Right renal cortex interstitium (tissue), 3 donors: ENCODE results near the gene RFESD. TPM values are rescaled to one million over a fixed set of nuclear protein-coding genes. Genes with fewer than 3 reads are reported as not detected.
A peak's percentile ranks its signal among the peaks of the same experiment; 100 is the strongest.

Experiments used
- DNase-seq, 3 donors: peaks; one replicate each; pipeline ENCODE4 v3.0.0-alpha.2; 2013; ENCODE audit warnings: low read depth in 3 of 3, low spot score in 2 of 3
- polyA plus RNA-seq, 3 donors: library from polyadenylated mRNA; unstranded; fragments of 120-200 nt; gene quantifications; one replicate each; pipeline ENCODE4 v1.2.1, GENCODE V29; 2013; ENCODE audit not compliant: insufficient read length in 3 of 3

The RFESD gene
- polyA plus RNA-seq, 3 donors = 5.4 to 6.9 (median 6.0) TPM

DNA sequence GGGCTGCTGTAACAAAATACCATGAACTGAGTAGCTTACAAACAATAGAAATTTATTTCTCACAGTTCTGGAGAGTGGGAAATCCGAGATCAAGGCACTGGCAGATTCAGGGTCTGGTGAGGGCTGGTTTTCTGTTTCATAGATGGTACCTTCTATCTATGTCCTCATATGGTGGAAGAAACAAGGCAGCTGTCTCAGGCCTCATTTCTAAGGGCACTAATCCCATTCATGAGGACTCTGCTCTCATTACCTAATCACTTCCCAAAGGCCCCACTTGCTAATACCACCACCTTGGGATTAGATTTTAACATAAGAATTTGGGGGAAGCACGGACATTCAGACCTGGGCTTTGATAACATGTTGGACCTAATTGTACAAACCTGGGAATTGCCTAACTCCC is 13.5 kb downstream of the RFESD start:
- DNase-seq = no peak

DNA sequence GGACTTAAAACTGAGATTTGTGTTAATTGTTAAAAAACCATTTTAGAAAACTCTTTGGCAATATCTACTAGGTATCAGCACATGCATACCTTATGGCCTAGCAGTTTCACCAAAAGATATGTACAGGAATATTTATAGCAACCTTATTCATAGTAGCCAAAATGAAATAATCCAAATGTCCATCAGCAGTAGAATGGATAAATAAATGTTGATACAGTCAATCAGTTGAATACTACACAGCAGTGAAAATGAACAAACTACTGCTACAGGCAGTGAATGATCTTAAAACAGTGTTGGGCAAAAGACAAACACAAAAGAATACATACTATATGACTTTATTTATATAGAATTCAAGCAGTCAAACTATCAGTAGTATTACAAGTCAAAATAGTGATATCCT is 16.4 kb downstream of the RFESD start:
- no peak for DNase-seq

DNA sequence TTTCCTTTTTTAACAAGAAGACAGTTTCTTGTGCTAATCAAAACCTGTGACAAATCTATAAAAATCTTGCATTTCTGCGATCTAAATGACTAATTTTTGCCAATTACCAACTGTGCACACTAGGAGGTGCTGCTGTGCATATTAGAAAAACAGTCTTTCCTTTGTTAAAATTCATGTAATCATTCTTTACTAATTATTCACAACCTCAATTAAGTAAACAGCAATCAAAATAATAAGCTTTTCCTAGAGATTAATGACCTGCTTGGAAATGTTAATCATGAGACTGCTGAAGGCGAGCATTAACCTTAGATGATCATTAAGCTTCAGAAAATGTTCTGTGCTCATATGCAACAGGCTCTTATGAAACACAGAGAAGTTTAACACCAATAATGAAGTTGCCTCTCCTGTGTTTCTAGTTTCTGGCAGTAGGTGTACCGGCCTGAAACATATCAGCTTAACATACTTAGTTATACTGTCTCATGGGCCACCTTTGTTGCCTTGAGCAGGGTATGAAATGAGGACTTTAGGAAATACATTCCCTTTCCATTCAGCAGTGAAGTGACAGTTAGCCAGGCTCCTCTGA is 17.7 kb downstream of the RFESD start:
- DNase-seq = peak in 2 of 3 donors; percentile 17 to 27

DNA sequence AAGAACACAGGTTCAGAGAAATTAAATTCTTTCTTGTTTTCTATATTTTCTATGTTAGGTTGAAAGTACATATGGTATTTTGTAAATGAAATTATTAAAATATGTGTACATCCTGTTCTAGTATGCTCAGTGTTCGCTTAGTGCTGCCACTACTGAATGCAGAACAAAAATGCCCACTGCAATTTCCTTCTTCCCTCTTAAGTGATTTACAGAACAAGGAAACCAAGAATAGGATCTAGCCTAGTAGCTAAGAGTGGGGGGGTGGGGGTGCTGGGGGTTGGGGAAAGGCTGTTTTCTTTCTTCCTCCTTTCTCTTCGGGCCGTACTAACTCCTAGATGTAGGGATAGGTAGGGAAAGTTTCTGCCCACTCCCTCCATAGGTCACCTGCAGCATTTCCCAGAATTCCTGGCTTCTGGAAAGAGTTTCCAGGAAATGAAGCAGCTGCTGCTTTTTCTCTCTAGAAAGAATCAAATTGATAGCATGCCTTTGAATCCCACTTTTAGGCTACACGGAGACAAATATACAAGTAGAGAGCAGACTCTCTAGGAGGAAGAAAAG is 20.6 kb downstream of the RFESD start:
- no peak for DNase-seq

DNA sequence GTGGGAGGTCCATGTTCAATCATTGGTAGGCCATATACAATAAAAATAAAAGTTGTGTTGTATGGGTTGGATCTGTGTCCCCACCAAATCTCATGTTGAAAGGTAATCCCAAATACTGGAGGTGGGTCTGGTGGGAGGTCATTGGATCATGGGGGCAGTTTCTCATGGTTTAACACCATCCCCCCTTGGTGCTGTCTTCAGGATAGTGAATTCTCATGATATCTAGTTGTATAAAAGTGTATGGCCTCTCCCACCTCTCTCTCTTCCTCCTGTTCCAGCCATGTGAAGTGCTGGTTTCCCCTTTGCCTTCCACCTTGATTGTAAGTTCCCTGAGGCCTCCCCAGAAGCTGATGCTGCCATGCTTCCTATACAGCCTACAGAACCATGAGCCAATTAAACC is 21.1 kb downstream of the RFESD start:
- DNase-seq = no peak

DNA sequence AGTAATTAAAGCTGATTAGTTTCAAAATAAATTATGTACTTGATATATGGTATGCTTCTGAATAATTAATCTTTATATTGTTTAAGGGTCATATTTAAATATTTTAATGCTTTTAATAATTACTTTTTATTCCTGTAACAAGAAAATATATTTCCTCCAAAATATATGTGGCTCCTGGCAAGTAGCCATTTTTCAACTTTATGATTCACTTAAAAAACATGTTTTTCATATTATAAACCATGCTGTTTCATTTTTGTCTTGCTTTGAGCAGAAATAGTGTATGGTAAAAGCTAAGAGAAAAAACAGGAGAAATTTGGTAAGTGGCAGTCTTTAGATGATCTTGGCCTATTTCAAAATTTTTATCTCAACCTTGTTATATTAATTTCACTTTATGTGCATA is 21.6 kb downstream of the RFESD start:
- DNase-seq = no peak

DNA sequence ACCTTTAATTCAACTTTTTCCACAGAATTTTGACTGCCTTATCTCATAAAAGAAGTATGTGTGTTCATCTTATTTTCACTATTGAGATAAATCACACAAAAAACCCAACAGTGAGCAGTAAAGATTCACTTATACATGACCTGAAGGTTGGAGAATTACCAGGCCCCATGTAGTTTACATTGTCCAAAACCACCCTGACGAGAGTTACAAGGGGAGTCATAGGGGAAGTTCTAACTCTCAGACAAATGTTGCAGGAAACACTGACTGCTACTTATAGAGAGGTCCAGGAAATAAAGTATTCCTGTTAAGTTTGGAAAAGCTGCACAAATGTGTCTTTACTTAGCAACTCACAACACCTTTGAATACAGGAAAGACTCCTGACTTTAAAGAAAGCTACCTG is 22.2 kb downstream of the RFESD start:
- no peak for DNase-seq

DNA sequence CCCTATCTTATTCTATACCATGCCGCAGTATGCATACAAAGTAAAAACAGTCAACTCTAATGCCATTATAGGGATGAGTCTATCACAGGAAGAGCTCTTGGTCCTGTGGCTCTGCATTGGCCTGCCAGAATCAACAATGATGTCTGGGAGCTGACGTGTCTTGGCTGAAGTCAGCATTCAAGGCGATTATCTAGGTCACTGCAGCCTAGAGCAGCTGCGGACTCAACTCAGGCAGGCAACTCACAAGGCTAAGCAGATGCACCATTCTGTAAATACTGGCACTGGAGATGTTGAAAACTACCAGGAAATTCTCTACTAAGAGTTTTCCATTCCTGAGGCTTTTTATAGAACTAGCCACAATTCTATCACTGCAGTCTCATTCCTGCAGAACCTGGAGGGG is 23.0 kb downstream of the RFESD start:
- no peak for DNase-seq

DNA sequence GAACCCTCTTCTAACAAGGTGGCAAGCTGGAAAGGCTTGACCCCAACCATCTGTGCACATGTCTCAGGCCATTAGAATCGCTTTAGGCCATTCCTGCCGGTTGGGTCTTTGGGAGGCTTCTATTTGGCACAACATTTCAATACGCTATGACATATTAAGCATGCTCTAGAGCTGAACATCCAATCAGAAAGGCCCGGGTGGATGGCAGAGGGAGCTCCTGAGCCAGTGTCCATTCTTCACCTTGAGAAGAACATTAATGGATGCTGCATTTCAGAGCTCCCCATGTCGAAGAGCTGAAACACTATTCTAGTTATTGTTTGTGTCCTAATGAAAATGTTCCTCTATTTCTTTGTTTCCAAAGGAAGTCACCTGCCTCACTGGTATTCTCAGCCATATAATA is 23.4 kb downstream of the RFESD start:
- no peak for DNase-seq

DNA sequence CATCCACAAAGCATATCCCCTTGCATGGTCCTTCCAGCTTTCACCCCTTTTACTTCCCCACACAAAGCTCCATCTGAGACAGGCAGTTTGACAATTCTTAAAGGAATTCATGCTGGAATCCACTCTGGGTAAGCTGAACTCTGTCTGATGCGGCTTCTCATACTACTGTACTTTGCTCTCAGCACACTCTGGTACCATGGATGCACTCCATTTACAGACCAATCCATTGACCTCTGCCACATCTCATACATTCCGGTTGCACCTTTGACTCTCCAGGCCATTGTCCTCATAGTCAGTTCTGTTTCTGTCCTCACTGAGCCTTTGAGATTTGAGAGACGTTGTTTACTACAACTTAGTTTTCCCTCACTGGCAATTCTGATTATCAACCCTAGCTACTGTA is 24.0 kb downstream of the RFESD start:
- no peak for DNase-seq

DNA sequence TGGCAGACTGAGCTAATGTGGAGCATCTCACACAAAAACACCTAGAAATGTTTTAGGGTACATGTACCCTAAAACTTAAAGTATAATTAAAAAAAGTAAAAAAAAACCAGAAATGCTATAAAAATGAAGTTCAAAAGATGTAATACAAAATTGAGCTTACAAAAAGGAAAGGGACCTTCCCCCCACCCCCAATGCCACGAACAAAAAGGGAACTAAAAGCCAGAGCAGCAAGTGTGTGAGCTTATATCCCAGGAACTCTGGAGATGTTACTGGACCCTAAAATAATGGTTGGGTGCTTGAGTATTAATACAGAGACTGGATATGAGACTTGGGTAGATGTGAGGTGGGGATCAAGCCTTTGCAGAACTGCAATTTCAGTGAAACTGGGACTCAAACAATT is 25.2 kb downstream of the RFESD start:
- no peak for DNase-seq

DNA sequence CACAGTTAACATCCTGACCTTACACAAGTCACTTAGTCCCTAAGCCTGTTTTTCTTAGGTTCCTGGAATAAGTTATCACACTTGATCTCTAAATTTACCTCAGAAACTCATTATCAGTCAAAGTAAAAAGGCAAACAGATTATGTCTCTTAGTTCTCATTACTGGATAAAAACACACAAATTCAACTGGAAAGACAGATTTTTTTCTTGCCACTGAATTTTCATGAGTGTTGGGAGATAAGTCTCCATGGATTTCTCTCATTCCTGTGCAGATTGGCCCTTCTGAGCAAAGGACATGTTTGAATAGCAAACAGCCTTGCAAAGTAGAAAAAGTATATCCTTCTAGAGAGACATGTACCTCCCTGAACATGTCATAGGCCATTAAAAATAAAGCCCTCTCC is 26.1 kb downstream of the RFESD start:
- DNase-seq = no peak

DNA sequence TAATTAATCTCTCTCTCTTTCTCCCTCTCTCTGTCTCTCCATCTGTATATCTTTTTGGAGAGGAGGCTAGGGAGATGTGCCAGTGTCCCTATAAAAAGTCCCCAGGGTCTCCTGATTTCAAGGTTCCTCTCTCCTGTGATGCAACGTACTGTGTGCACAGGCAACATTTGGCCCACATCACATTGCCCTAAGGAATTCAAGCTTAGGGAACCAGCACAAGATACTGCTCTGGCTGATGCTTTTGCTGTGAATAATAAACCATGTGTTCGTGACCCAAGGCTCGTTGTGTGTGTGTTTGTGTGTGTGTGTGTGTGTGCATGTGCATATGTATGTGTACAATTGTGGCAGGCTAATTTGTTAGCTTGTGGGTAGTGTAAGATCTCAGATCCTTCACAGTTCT is 26.5 kb downstream of the RFESD start:
- no peak for DNase-seq

DNA sequence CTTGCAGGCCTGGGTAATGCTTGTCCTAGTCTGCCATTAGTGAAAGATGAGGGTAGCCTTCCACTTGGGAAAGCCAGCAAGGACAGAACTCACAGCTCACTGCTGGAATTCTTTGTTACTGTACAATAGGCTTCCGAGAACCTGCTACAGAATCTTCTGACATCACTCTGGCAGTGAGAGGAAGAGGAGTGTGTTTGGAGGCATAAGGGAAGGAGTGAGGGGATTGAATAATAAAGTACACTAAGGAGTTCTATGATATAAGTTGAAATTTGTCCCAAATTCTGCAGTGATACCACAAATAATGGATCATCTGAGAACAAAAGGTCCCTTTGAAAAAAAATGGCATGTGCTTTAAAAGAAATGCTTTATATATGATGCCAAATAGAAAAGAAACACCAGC is 36.3 kb downstream of the RFESD start, which contains the start of gene SPATA9:
Gene SPATA9 (minus strand): TSS at position 101 of the 400 bp plus-strand sequence. CDS start 137 bp downstream, outside the sequence.
- DNase-seq = no peak

DNA sequence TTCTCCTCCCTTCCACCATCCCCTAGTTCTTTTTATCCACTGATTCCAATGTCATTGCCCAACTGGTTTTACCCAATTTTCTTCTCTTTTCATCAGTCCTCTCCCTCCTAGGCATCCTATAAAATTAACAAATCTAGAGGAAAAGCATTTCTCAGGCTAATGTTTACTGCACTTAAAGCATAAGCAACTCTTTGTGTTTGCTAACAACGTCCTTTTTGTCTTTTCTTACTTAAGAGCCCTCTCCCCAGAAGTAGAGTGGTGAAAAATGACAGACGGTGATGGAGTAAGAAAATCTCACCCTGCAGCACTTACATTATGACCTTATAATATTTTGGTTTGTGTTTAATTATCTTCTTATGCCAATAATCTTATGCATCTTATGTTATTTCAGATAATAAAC is 37.8 kb downstream of the RFESD start:
- DNase-seq = no peak

DNA sequence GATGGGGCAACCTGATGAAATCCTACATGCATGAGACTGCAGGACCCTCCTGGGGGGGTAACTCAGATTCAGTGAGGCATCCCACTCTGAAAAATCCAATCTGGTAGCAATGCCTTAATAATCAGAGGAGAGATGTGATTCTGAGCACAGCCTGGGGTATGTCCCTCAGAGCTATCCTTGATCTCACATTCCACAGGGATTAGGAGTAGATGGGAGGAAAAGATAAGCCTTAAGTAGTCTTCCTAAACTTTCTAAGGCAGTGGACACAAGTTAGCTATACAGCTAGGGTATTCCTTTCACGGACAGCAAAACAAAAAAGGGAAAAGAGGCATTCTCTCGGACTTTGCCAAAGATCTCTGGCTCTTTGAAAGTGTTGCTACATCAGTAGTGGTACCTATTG is 40.1 kb downstream of the RFESD start:
- no peak for DNase-seq

DNA sequence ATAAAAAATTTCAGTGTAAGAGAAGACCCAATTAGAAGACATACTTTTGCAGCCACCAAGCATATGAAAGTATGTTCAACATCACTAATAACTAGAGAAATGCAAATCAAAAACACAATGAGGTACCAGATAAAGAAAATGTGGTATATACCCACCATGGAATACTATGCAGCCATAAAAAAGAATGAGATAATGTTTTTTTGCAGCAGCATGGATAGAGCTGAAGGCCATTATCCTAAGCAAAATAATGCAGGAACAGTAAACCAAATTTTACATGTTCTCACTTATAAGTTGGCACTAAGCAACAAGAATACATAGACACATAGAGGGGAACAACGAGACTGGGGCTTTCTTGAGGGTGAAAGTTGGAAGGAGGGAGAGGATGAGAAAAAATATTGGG is 43.1 kb downstream of the RFESD start:
- DNase-seq = no peak

DNA sequence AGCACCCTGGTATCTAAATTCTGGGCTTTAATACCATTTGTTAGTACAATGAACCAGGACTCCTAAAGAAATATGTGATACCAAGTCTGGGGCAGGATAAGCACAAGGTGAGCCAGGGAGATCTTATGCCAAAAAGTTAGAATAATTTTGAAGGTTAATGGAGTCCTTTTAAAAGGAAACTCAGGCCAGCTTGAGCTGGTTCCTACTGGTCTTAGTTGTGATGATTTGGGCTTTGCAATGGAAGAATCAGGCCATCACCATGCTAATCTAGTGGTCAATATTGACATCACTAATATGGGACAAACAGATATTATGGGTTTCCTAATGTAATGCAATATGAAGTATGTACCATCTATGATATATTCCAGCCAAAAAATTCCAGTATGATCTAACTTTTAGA is 43.8 kb downstream of the RFESD start:
- DNase-seq = no peak

DNA sequence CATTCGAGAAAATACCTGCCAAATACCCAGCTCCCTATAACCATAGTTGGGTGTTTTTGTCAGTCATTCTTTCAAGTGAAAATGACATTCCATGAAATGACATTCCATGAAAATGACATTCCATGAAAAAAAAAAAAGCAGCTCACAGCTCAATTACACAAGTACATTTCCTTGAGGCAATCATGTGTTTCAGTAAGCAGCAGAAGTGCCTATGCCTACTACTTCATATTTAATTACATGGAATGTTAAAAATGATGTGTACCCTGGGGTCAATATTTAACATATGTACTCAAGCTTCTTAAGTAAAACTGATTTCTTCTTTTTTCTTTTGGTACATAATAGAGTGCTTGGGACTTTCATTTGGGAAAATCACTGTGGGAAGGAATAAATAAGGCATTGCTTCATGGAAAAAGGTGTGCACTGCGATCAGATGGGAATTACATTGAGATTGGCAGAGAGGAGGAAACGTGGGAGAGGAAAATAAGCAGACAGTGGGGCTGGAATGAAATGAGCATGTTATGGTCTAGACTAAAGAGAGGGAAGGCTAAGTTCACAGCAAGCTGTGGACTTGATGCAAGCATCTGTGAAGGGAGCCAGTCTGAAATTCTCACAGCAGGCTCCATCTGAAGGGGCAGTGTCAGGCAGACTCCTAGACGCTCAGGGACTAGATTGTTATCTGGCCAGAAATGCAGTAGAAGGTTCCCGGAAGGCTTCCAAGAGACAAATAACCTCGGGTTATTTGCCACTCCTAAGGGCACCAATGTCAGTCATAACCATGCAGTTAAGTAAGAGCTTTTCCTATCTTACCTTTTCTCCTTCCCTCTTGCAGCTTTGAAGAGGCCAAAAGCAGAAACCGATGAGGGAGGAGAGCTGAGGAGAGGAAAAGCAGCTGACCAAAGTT is 51.5 kb downstream of the RFESD start:
- DNase-seq = peak in 1 of 3 donors; percentile 40

DNA sequence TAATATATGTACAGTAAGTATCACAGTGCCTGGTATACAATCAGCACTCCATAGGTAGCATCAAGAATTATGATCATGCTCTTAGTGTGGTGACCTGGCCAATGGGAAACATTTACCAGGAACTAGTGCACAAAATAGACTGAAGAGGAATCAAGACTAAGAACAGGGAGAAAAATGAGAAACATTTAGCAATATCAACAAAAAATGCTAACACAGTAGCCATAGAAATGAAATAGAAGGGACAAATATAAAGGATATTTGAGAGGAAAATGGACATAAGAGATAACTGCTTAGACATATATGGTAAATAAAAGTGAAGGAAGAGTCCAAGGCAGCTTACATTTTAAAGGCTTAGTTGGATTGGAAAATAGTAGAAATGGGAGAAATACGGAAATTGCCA is 52.8 kb downstream of the RFESD start:
- no peak for DNase-seq

DNA sequence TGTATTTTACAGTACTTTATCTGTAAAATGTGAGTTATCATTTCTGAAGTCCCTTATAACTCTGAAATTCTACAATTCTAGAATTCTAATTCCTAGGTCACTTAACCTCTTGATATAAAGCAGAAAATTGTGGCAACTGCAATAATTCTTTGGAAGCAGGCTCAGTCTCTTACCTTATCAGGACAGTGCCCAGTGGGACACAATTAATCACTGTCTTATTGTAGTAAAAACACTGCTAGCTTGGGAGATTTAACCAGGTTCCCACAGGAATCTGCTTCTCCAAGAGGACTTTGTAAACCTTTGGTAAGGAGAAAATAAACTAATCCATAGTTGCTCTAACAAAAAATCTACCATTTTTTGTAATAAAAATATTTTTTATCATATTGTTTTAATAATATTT is 54.5 kb downstream of the RFESD start:
- no peak for DNase-seq

DNA sequence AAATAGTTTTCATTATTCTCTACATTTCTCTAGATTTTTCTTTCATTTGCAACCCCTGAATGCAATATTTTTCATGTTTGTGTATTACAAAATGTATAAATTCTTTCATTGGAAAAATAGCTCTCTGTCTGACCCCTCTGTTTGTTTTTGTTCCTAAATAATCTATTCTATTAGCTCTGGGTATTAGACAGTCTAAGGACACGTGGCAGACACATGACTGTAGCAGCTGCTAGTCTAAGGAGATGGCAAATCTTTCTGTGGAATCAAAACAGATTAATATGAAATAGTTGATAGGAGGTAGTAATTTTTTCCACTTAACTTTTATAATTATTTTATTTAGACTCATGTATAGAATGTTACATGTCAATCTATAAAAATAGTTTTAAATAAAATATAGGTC is 57.6 kb downstream of the RFESD start:
- no peak for DNase-seq
